Measurements from ENCODE around the gene EP400.

- TF ChIP-seq POLR2A (IDR thresholded peaks at IDR 0.05; ENCODE audit: extremely low read depth, insufficient read length) (no peak), CTCF (IDR thresholded peaks at IDR 0.05; ENCODE audit: low read depth, low read length) (no peak), MAX (IDR thresholded peaks at IDR 0.05; ENCODE audit: low read depth, low read length) (no peak), MYC (IDR thresholded peaks at IDR 0.05; ENCODE audit: low read depth, low read length) (no peak)
Measured at GRCh38 chr12:132026796-132027500, 77.2 kb downstream of the EP400 start.

All from NB4 (cell line).